GM18498 (cell line): ENCODE results near the gene SCLY.
"Not testable (repeated sequence)": the region's sequence is repeated elsewhere in the genome, so short reads cannot be mapped to it uniquely, and the experiment has no call there.

Experiments used
- ATAC-seq: cut with Tn5 transposase; IDR thresholded peaks from one replicate; pipeline ENCODE4 v1.9.1; 2021; ENCODE audit warnings: mild to moderate bottlenecking, moderate library complexity; ENCODE audit not compliant: unreplicated experiment

SCLY gene, protein sequence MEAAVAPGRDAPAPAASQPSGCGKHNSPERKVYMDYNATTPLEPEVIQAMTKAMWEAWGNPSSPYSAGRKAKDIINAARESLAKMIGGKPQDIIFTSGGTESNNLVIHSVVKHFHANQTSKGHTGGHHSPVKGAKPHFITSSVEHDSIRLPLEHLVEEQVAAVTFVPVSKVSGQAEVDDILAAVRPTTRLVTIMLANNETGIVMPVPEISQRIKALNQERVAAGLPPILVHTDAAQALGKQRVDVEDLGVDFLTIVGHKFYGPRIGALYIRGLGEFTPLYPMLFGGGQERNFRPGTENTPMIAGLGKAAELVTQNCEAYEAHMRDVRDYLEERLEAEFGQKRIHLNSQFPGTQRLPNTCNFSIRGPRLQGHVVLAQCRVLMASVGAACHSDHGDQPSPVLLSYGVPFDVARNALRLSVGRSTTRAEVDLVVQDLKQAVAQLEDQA

DNA sequence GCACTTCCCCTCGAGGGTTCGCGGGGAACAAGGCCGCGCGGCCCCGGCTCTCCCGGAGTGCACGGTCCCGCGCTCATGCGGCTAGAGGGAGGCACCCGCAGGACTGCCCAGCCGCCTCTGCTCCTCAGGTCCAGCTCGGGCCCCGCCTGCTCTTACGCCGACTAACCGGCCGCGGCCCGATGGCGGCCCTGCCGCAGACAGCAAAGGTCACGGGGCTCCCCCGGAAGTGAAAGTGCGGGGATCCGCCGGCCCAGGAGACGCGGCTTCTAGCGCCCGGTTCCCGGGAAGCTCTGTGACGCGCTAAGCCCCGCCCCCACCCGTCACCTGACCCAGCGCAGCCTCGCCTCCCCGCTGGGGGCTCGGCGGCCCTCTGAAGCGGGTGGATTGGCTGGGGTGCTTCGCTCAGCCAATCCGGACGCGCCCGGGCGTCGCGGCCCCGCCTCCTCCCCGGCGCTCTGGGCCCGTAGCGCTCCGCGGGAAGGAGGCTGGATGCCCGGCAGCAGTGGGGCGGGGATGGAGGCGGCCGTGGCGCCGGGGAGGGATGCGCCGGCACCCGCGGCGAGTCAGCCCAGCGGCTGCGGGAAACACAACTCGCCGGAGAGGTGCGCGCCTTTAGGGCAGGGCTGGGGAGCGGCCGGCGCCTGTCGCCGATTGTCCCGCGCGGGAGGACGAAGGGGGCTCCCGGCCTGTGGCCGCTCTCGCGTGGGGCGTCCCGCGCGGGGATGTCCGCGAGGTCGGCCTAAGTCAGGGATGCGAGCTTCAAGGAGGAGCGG, at the start of gene SCLY:
SCLY (plus strand) TSS at position 460 of the 773 bp plus-strand sequence; CDS start at position 514, 54 bp downstream.
- peak; percentile 96 for ATAC-seq

DNA sequence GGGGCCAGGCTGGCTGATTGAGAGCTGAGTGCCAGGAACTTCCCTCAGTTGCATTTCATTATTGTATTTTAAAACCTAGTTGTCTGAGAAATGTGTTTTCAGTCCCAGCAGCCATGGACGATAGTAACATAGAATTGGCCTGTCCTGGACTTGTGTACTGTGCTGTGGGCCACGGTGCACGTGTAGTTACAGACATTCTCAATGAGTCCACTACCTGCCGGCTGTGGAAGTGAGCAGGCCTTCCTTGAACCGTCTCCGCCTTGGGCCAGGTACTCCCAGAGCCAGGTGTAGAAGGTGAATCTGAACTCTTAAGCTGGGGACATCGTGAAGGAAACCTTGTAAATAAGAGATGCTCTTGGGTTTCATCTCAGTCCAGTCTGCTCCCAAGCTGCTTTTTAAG, 47.0 kb upstream of the SCLY start:
- no peak for ATAC-seq

DNA sequence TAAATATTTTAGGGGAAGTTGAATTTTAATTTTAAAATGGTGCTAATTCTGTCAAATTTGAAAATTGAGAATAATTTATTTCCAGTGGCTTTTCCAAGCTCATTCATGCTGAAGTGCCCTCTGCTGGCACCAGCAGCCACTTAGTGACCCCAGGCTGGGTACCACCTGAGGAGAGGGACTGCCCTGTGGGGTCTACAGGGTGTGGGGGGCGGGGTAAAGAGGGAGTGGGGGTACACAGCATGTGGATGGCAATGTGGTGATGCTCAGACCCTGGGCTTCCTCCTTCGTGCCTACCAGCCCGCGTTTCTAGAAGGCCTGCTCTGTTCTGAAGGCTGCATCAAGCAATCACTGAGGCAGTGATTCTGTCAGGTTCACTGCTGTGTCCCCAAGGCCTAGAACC, 45.1 kb upstream of the SCLY start:
- ATAC-seq, result no peak

DNA sequence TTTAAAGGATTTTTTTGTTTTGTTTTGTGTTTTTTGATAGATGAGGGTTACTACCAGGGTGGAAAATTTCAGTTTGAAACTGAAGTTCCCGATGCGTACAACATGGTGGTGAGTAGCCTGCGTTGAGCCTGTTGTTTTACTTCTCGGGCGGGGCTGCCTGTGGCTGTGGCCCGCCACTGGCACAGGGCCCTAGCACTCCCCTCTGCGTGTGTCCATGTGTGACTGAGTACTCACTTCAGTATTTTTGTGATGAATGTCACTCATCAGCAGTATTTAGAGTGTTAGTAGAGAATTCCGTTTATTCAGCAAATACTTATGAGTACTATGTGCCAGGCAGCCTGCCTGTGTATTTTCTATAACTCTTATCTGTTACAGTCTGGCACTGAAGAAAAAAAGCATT, 44.3 kb upstream of the SCLY start:
- ATAC-seq, result no peak

DNA sequence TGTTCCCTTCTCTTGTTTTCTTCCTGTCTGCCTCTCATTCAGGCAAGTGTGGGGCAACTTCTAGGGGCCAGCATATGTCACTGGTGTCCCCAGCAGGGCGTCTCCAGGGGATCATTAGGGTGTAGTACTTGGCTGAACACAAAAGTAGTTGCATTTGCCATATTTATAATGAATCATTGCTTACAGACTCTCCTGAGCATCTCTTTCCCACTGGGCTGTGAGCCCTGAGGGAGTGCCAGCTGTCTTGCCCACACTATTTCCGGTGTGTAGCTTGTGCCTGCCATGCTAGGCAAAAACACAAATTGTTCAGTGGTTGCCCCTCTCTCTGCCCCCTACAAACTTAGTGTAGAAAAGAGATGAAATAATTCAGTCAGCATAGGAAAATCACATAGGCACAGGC, 40.8 kb upstream of the SCLY start:
- ATAC-seq, result no peak

DNA sequence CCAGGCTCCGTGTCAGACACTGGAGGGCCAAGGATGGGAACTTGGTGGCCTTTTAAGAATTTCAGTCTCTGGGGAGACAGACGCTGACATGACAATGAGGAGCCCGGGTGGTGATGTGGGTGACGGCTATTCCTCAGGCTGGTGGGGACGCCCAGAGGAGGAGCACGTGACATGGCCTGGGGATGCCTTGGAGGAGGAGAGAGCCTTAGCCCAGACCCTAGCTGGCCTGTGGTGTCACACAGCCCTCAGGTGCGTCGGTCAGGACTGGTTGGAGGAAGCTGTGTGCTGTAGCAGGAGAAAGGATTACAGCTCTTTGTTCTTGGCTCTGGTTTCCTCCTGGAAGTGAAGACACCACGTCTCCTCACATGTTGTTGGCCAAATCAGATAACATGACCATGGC, 40.0 kb upstream of the SCLY start:
- no peak for ATAC-seq

DNA sequence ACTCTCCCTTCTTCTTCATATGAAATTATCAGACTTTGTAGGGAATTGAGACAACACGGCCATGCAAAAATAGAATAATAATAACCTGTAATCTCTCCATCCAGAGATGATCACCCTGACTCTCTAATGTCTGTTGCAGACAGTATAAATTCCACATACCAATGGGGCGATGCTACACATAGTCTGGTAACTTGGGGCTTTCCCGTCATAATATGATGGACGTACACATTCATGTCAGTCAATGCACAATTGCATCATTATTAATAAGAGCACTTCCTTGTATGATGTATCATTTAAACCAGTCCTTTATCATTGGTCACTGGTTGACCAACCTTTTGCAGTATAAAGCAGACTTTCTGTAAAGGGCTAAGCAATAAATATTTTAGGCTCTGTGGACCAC, 39.5 kb upstream of the SCLY start:
- no peak for ATAC-seq

DNA sequence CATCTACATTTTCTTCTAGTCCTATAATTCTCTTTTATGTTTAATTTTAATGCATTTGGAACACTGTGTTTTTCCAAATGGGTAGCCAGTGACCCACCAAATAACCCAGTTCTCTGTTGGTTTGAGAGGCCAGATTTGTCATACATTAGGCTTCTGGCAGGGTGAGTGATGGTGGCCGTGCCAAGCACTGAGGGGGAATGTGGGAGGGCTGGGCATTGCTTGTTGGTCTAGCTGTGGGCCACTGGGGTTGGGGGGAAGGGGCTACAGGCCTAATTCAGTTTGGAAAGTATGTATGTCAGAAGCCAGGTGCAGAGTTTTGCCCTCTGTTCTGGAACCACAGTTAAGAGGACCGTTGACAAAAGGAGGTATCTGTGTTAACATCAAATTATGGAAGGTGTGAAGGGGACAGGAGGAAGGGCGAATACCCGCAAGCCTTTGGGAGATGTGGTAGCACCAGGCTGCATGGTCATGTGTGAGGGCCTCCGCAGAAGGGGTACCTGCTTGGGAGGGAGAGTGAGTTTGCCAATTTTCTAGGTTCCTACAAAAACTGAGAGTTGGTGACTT, 38.1 kb upstream of the SCLY start:
- ATAC-seq, result no peak

DNA sequence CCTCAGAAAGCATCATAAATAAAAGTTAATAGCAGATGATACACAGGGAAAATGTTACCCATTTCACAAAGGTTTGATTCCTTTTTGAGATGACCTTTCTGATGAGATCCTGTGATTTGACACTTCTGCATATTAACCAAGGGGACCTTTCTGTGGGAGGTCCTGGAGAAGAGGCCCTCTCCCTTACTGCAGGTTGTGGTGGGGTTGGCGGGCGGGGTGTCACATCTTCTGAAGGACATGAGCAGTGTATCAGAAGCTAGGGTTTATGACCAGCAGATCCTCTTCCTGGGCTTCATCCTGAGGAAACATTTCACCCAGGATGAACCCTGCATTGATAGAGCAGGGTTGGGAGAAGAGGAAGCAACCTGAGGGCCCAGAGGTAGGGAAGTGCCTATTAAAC, 37.2 kb upstream of the SCLY start:
- no peak for ATAC-seq

DNA sequence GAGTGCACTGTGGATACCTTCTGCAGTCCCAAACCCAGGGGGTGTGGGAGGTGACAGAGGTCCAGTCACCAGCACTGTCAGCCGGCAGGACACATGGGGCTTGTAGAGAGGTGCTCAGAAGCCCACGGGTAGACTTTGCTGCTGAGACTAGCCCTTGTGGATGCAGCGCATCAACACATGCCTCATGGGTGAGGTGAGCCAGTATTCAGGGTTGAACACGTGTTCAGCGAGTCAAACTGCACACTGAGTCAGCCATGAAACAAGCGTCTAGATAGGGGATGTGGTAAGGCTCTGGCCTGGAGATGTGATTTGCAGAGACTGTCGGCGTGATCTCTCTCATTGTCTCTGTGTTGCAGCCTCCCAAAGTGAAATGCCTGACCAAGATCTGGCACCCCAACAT, 35.8 kb upstream of the SCLY start:
- no peak for ATAC-seq

DNA sequence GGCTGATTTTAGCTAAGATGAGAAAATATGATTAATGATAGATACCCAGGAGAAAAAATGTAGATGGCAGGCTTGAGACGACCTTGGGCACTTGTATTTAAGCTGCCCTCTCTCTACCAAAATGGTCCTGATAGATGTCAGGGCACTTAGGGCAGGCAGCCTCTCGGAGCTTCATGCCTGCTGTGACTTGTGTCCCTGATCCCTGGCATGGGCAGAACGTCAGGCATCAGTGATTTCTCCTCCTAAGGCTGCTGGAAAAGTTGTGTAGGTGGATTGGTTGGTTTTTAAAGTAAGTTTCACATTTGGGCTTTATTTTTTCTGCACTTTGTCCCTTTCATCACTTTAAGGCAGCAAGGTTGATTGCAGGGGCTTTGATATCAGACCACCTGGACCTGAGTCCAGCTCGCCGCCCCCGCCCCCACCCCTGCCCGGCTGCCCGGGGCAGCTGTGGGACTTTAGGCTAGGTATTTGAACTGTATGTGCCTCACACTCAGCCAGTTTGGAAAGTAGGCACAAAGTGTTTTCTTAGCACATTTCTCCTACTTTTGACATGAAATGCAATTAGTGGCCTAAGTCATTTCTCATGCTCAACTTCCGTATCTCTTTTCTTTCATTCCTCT, 35.0 kb upstream of the SCLY start:
- ATAC-seq, result no peak

DNA sequence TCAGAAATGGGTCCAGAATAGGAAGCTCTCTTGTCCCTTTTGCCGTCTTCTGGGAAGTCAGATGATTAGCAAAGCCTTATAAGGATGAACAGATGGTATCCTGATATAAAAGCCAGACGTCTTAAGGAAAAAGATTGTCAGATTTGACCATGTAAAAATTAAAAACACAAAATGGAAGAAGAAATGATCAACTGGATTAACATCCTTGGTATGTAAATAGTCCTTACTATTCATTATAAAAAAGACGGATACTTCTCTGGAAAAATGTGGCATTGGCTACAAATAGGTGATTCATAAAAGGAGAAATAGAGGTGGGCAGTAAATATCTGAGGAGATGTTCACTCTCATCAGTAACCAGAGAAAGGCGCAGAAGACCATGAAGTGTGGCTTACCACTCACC, 33.7 kb upstream of the SCLY start:
- no peak for ATAC-seq

DNA sequence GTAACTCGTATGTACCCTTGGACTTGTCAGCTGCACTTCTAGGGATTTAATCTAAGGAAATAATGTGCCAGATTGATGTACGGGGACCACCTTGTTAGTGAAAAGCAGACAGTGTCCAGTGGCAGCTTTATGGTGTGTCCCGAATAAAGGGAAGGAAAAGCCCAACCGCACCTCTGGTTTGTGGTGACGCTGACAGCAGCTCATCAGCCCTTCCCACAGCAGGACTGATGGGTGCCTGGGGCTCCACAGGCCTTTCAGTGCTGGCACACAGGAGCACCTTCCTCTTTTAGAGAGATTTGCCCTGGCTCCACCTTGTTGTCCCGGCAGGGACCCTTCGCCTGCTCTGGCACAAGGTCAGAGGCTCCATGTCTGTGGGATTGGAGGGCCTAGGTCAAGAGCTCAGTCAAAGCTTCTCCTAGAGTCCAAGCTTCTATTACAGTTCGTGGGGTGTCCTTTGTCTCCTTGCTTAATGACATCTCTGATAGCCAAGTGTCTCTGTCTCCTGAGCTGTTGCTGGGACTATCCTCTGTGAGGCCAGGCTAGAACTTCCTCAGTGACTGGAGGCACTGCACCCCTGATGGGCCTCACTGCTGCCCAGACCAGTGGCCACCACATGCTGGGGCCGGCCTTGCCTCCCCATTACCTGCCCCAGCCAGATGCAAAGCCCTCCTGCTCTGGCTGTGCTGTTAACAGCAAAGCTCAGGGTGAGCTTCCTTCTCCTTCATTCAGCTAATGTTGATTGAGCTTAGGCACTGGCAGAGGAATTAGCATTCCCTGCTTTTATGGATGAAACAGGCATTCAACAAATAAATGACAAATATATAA, 33.0 kb upstream of the SCLY start:
- ATAC-seq, result no peak

DNA sequence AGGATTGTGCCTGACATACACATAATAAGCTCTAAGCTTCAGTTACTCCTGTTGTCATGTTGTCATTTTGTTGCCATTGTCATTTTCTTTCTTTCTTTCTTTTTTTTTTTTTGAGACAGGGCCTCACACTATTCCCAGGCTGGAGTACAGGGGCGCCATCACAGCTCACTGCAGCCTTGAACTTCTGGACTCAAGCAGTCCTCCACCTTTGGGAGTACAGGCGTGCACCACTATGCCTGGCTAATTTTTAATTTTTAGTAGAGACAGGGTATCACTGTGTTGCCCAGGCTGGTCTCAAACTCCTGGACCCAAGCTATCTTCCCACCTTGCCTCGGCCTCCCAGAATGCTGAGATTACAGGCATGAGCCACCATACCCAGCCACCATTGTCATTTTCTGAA, 30.9 kb upstream of the SCLY start:
- no peak for ATAC-seq

DNA sequence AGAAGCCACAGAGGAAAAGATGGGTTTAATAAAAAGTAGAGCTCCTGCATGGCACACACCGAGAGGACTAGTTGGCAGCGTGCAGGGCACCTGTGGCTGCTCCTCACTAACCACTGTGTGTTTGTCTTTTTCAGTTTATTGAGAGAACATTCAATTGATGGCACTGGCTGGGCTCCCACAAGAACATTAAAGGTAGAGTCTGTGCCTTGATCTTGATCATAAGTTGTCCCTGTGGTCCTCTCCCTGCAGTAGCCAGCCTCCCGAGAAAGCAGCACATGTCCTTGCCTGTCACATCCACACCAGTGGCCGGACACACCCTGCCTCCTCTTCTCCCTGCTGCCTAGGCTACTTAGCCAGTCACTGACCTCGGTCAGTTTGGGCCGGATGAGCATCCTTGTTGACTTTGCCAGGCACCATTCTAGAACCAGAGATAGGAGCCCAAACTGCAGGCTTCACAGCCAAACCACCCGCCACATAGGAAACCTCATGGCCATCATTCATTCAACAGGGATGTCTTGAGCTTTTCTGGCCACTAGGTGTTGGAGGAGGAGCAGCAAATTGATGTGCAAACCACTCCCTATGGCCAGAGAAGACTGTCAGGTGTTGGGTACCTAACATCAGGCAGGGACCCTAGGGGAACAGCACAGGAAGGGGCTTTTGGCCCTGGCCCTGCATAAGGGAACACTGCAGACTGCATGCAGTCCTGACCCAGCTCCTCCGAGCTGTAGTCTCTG, 30.2 kb upstream of the SCLY start:
- ATAC-seq, result no peak

DNA sequence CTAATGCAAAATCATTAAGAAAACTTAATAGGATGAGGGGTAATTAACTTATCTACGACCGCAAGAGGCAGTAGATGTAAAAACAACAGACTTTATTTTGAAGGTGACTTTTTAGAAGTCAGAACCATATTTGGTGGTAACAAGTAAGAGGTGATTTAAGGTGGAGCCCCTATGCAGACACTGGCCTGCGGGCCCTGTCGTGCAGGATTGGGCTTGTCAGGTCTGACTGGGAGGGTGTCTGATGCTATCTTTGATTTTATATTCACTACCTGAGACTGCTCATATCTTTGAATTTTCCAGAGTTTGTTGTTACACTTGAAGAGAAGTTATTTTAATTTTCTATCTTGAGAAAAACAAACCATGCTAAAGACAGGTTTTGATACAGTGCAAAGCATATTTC, 29.1 kb upstream of the SCLY start:
- no peak for ATAC-seq

DNA sequence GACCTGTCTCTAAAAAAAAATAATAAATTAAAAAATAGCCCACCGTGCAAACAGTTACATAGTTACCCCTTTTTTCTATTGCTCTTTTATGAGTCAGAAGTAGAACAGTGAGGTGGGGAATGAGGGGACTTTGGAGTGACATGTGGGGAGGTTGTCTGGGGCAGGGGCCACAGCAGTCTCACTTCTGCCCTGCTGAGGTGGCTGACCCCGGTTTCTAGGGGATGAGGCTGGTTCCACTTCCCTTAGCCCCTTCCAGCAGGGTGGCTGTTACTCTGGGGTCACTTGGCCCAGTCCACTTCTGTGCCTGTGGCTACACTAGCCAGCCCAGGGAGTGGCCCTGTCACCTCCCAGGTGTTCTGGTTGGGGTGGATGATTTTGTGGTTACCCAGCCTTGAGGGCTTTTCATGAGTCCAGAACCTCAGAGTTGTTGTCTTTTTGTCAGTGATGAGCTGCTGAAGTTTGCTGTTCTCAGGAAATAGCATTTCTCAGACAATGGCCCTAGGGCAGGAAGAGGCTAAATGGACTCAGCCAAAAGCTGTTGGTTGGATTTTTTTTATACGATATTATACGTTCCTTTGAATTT, 28.0 kb upstream of the SCLY start:
- ATAC-seq, result no peak

DNA sequence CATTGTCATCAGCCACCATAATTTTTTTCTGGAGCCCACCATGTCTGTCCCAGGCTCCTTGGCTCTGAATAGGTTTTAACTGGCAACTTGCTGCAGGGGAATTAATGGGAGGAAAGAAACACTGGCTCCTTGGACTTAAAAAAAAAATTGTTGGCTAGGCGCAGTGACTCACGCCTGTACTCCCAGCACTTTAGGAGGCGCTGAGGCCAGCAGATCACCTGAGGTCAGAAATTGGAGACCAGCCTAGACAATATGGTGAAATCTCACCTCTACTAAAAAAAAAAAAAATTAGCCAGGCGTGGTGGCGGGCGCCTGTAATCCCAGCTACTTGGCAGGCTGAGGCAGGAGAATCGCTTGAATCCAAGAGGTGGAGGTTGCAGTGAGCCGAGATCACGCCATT, 26.8 kb upstream of the SCLY start:
- ATAC-seq, result not testable (repeated sequence)

DNA sequence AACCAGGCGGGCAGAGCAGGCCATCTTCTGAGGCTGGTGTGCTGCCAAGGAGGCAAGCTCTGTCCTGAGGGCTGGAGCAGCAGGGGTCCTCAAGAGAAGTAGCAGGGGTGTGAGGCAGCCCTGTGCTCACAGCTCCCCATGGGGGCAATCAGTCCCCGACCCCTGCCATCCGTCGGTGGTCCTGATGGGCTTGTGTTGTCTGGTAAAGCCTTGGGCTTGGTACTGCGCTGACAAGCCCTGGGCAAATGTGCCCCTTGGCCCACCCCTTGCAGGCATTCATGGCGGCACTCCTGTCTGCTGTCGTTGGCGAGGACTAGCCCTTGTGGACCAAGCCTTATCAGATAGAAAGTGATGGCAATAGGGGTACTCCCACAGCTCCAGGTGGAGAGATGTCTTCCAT, 22.6 kb upstream of the SCLY start:
- ATAC-seq, result no peak

DNA sequence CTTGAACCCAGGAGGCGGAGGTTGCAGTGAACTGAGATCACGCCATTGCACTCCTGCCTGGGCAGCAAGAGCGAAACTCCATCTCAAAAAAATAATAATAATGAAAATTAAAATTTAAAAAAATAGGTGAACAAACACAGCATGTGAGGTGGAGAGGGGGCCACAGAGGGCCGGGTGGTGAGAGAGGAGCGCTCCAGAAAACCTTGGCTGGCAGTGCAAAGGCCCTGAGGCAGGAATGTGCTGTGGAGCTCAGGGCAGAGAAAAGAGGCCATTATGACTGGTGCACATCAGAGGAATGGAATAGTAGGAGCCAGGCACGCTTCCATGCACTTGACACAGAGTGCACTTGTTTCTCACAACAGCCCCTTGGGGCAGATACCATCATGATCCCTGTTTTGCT, 21.6 kb upstream of the SCLY start:
- no peak for ATAC-seq
